Ramos (cell line): ENCODE data around the gene SLC6A18.
"Not testable (repeated sequence)": the region's sequence is repeated elsewhere in the genome, so short reads cannot be mapped to it uniquely, and the experiment has no call there.

Experiments
- in situ Hi-C: fragments of 300-500 bp; cut with MboI; formaldehyde crosslinking; loops from one replicate; pipeline ENCODE4 v1.14.3; 2022; ENCODE audit warnings: low sequenced_read_pairs; ENCODE audit not compliant: unreplicated experiment

SLC6A18 gene

DNA sequence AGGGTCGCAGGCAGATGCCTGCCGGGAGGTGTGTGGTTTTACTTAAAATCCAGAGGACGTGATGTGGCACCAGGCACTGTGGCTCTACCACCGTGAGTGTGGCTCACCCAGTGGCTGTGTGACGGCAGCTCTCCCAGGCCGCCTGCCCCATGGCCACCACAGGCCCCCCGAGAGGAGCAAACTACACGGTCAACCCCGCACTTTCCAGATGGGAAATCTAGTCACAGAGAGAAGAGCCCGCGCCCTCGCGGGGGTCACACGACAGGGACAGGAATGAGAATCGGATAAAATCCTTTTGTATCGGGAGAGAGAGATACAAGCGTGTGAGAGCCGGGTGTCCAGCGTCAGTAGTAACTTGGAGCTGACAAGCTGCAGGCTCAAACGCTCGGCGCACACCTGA, 45.2 kb downstream of the SLC6A18 start:
- in situ Hi-C loops, result no loop called here

DNA sequence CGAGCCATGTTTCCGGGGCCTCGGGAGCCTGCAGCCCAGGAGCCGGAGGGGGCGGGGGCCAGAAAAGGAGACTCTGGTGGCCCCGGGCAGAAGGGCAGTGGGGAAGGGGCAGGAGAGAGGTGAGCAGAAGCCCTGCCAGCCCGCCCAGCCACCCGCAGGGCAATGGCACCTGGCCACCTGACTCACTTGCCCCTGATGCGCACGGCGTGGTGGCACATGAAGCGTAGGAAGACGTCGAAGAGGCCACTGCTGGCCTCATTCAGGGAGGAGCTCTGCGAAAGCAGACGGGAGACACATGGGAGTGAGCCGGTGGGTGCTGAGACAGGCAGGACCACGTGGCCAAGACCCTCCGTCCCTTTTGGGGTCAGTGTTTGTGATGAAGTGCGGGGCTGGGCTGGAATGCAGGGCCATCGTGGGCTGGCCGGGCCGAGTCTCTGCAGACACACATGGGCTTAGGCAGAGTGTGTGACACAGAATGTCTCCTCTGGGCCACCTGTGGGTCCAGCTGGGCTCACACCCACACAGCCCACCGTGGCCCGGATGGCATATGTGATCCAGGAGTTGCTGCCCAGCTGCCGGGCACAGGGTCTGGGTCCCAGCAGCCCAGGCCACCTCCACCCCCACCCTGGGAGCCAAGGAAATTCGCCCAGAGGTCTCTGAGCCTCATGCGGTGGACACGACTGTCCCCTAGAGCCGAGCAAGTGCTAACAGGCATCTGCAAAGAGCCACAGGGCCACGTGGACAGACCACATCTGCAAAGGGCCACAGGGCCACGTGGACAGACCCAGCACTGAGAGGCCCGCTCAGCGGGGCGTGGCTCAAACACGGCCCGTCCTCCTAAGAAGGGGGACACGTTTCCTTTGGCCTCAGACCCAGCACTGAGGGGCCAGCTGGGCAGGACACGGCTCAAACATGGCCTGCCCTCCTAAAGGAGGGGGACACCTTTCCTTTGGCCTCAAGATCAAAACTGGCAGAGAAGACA, 46.0 kb downstream of the SLC6A18 start:
- in situ Hi-C loops, result no loop called here

DNA sequence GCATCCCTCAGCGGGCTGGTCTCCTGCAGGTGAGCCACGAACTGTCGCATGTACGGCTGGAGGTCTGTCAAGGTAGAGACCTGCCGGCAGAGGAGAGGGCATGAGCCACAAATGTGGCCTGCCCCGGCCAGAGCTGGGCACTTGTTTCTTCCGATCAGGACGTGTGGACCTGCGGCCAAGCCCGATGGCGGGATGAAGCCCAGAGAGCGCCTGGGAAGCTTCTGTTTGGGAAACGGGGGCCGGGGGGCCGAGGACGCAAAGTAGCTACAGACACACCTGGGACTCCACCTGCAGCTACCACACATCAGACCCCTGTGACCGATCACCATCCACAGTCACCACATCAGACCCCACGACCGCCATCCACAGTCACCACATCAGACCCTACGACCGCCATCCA, 47.0 kb downstream of the SLC6A18 start:
- in situ Hi-C loops, result no loop called here

DNA sequence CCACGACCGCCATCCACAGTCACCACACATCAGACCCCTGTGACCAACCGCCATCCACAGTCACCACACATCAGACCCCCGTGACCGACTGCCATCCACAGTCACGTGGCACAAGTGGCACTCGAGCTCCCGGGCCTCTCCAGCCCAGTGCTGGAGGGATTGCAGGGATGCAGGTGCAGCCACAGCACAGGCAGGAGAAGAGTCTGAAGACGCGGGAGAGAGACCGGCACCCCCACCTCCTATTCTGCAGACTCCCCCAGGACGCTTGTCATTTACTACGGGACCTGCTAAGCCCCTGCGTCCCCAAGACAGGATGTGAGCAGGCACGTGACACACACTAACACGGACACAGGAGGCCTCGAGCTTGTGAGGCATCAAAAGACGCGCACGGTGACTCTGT, 48.6 kb downstream of the SLC6A18 start:
- in situ Hi-C loops, result no loop called here

DNA sequence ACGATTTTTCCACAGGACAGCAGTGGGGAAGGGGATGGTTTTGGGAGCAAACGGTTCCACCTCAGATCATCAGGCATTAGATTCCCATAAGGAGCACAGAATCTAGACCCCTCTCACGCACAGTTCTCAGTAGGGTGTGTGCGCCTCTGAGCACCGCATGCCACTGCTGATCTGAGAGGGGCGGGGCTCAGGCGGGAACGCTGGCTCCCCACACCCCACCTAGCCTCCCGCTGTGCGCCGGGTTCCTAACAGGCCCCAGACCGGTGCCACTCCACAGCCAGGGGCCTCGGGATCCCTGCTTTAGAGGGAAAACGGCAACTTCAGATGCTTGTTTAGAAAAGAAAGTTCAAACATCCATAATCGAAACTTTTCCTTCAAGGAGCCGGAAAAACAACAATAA, 49.3 kb downstream of the SLC6A18 start:
- in situ Hi-C loops, result no loop called here

DNA sequence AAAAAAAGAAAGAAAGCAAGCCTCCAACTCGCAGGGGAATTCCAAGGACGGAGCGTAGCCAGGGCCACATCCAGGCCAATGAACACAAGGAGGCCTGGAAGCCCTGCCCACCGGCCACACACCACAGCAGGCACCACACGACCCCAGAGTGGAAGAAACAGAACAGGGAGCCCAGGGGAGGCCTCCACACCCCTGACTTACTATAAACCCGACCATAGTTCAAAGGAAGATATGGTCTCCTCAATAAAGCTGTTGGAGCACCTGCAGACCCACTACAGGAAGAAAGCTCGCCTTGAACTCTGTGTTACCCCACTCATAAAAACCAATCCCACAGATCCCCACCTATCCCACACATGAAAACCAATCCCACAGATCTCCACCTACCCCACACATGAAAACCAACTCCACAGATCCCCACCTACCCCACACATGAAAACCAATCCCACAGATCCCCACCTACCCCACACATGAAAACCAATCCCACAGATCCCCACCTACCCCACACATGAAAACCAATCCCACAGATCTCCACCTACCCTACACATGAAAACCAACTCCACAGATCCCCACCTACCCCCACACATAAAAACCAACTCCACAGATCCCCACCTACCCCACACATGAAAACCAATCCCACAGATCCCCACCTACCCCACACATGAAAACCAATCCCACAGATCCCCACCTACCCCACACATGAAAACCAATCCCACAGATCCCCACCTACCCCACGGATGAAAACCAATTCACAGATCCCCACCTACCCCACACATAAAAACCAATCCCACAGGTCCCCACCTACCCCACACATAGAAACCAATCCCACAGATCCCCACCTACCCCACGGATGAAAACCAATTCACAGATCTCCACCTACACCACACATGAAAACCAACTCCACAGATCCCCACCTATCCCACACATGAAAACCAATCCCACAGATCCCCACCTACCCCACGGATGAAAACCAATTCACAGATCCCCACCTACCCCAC, 50.5 kb downstream of the SLC6A18 start:
- in situ Hi-C loops, result not testable (repeated sequence)

DNA sequence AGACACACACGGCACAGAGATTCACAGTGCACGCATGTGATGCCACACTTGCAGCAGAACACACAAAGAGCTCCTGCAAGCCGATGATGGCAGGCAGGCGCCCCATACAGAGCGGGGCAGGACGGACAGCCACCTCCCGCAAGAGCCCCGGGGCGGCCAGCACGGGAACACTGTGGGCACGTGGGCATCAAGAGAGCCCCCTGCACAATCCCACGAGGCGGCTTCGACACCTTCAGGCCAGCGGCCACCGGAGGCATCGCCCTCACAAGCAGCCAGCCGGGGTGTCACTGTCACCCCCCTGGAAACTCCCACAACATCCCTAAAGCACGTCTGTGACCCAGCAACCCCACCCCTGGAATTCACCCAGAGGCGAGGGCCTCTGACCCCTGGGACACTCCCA, 51.7 kb downstream of the SLC6A18 start:
- in situ Hi-C loops, result no loop called here

DNA sequence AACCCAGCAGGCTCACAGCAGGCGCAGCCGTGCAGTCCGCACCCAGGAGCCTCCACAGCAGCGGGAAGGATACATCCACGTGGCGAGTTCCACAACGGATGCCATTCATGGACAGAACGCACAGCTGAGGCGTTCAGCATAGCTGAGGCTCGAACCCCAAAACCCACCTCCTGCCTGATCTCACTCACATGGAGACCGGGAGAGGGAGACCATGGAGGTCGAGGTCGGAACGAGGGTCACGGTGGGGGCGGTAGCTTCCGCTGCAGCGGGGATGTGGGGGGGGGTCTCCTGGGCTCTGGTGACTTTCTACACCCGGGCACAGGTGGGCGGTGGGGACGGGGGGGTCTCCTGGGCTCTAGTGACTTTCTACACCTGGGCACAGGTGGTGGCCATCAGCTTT, 52.1 kb downstream of the SLC6A18 start:
- in situ Hi-C loops, result no loop called here

DNA sequence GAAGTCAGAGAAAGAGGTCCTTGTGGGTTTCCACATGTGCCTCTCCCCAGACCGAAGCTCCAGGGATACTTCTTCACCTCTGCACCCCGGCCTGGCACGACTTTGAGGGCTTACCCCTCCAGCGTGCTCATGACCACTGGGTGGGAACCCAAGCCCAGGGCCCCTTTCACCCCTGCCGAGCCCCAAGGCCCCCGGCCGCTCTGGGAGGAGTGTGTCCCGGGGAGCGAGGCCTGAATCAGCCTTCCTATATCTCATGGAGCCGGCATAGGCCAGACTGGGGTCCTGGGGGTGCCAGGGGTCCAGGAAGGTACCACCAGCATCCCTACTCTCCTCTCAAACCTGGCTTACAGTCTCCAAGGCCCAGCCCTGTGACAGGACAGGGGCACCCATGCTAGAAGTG, 52.6 kb downstream of the SLC6A18 start:
- in situ Hi-C loops, result no loop called here

DNA sequence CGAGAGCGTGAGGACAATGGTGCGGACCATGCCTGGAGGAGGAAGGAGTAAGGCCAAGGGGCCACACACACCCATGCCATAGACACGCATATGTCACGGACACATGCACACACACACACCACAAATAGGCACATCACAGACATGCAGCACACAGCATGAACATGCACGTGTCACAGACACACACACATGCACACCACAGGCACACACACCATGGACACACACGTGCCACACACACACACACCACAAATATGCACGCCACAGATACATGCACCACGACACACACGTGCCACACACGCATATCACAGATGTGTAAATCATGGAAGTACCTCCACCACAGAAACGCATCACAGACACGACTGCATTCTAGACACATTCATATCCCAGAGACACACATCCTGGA, 53.0 kb downstream of the SLC6A18 start:
- in situ Hi-C loops, result no loop called here

DNA sequence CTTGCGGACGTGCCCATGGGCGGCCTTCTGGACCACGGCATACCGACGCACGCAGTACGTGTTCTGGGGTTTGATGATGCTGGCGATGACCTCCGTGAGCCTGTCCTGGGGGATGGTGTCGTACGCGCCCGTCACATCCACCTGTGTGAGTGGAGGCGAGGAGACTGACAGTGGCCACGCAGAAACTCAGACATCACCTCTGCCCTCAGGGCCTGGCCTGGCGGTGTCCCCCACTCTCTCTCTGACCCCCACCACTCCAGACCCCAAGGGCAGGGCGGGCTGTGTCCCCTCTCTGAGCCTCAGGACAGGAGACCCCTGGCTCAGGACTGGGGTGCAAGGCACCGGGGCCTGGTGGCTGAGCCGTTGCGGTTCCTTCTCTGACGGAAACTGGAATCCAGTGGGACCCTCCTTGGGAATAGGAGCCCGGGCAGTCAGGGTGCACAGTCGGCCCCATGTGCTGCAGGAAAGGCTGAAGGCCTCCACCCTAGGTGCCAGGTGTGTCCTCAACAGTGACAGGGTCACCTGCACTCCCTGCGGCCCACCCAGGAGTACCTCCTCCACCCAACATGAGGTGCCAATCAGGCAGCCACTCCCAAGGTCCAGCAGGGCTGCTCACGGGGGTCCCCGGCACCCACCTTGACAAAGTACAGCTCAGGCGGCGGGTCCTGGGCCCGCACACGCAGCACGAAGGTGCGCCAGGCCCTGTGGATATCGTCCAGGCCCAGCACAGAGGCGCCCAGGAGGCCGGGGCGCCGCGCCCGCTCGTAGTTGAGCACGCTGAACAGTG, 53.7 kb downstream of the SLC6A18 start:
- in situ Hi-C loops, result no loop called here

DNA sequence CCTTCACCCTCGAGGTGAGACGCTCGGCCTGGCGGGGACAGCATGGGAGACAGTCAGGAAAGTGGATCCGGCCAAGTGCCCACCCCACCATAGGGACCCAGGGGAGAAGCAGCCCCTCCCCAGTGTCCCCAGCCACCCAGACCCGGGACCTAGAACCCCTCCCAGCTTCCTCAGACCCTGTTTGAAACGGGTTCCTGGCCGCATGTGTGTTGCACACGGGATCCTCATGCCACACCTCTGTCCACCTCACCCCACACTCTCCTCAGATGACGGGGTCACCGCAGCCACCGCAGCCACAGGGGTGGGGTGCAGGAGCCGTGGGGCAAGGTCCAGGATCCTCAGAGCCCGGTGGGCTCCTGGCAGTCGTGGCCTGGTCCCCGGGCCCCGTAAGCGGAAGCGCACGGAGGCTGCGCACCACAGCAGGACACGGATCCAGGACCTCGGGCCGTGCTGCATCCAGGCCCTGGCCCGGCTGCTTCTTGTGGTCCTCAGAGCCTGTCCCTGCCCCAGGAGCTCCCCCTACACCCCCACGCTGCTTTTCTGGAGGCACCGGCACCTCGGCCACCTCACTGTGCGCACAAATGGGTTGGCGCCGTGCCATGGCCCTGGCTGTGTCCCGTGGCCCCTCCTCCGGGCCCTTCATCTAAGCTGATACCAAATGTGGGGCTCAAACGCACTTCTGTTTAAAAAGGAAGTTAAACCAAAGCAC, 54.4 kb downstream of the SLC6A18 start:
- in situ Hi-C loops, result no loop called here

DNA sequence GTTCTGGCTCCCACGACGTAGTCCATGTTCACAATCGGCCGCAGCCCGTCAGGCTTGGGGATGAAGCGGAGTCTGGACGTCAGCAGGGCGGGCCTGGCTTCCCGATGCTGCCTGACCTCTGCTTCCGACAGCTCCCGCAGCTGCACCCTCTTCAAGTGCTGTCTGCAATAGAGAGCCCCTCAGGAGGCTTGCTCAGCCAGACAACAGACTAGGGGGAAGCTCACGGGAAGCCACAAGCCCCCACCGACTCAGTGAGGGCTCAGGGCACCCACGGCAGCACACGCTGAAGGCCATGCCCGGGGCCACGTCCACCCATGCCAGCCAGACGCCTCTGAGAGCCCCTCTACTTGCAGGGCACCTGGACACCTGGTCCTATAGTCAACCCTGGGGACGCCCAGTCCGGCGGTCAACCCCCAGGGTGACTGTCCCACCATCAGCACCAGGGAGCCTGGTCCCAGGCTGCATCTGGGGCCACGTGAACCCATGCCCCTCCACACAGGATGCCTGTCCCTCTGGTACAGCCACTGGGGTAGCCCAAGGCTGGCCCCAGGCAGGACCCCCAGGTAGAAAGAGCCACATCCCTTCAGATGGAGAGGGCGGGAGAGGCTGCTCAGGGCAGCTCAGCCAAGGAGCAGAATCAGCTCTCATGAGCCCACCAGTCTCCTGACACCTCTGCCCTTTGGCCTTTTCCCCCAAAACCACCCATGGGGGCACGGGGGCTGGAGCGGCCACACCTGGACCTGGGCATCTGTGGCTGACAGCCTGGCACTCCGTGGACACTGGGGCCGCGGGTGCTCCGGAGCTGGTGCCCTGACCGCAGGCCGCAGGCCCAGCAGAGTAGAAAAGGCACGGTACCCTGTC, 55.2 kb downstream of the SLC6A18 start:
- in situ Hi-C loops, result no loop called here

DNA sequence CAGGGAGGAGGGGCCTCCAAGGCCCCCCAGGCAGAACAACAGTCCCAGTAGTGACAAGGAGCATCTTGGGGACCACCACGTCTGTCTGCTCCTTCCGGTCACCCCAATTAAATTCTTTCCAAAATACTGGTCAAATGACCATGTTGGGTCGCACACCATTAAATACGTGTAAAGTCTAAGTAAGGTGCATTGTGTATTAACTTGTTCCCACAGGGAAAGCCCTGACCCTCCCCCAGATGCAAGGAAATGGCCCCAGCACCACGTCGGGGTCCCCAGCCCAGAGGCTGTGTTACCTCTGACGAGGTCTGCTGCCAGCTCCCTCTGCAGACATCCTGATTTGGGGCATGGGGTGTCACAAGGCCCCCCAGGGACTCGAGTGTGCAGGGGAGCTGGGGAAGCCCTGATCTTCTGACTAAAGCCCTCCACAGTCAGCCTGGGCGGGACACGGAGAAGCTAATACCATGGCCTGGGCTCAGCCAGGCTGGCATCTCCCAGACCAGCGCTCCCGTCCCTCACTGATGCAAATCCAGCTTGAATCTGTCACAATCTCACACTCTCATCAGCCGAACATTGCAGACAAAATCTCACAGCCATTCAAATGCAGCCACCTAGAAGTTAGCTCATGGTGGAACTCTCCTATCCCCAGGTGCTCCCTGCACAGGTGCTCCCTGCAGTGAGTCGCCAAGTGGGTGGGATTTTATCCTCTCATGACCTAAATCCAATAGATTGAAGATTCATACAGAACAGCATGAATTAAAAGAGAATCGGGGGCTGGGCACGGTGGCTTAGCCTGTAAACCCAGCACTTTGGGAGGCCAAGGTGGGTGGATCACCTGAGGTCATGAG, 56.1 kb downstream of the SLC6A18 start:
- in situ Hi-C loops, result no loop called here

DNA sequence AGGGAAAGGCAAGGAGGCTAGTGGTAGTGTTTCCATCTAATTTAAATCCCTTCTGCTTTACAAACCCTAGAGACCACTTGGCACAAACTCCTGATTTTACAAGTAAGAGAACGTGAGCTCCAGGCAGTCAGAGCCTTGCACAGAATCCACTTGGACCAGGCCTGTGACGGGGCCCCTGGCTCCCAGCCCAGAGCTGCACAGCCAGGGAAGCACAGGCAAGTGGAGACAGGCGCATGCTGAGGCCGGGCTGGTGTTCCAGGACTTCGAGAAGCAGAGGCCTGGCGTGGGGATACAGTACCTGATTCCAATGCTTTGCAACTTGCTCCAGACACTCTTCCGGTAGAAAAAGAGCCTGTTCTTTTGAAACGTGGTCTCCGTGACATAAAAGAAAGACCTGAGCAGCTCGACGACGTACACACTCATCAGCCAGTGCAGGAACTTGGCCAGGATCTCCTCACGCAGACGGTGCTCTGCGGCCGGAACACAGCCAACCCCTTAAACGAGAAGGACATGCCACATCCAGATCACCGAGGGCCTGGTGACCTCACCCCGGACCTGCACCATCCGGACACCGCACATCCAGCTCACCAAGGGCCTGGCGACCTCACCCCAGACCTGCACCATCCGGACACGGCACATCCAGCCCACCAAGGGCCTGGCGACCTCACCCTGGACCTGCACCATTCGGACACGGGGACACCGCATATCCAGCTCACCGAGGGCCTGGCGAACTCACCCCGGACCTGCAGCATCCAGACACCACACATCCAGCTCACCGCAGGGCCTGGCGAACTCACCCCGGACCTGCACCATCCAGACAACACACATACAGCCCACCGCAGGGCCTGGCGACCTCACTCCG, 57.2 kb downstream of the SLC6A18 start:
- in situ Hi-C loops, result no loop called here

DNA sequence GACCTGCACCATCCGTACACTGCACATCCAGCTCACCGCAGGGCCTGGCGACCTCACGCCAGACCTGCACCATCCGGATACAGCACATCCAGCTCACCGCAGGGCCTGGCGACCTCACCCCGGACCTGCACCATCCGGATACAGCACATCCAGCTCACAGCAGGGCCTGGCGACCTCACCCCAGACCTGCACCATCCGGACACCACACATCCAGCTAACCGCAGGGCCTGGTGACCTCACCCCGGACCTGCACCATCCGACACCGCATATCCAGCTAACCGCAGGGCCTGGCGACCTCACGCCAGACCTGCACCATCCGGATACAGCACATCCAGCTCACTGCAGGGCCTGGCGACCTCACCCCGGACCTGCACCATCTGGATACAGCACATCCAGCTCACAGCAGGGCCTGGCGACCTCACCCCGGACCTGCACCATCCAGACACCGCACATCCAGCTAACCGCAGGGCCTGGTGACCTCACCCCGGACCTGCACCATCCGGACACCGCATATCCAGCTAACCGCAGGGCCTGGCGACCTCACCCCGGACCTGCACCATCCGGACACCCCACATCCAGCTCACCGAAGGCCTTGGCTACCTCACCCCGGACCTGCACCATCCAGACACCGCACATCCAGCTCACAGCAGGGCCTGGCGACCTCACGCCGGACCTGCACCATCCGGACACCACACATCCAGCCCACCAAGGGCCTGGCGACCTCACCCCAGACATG, 58.0 kb downstream of the SLC6A18 start:
- in situ Hi-C loops, result not testable (repeated sequence)
